NCI-H526 treated with DMSO at 0.1 percent for 48 hours (cell line): ENCODE measurements around the gene SLC24A1.

ENCODE experiments used
- DNase-seq: peaks from one replicate; lab custom pipeline; 2025; lab: John Stamatoyannopoulos, UW

Gene SLC24A1

DNA sequence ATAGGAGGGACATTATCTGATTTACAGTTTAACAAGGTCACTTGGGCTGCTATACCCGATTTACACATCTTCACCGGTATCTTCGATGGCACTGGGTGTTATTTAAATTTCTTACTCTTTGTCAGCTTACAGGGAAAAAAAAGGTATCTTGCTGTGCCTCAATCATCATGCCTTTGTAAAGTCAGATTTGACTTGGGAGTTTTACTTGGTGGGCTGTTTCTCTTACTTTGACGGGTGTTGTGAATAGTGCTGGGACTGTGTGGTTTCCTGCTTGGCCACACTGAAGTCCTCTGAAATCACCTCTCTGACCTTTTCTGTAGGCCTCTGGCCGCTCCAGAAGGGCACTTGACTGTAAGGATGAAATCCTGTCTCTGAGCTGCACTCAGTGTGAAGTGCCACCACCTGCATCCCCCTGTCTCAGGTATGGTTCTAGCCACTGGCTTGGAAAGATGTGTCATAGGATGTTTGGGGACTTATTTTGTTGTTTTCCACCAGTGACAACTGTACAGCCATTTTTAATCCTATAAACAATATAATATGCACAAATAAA, 3.1 kb upstream of the SLC24A1 start:
- DNase-seq = no peak

GRCh38 chr15:65619626-65620290, 2.0 kb upstream of the SLC24A1 start:
- DNase-seq = no peak

DNA sequence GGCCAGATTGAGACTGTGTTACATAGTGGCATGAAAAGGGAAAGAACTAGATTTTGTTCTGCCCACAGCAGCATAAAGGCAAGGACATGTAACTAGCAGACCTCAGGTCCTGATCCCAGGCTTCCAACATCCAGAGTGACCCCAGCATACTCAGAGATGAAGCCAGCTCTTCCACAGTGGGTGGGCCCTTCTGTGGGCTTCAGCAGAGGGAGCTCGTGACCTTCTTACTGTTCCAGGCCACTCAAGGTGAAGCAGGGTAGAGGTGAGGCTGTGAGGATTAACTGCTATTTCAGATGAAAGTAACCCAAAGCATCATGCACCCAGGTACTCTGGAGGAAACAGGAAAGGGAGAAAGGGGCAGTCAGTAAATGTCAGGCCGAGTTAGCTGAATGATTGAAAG, 905 bp upstream of the SLC24A1 start:
- DNase-seq = no peak

GRCh38 chr15:65623103-65623502, 1.4 kb downstream of the SLC24A1 start:
- no peak for DNase-seq

GRCh38 chr15:65626856-65627255, 5.1 kb downstream of the SLC24A1 start:
- no peak for DNase-seq

DNA sequence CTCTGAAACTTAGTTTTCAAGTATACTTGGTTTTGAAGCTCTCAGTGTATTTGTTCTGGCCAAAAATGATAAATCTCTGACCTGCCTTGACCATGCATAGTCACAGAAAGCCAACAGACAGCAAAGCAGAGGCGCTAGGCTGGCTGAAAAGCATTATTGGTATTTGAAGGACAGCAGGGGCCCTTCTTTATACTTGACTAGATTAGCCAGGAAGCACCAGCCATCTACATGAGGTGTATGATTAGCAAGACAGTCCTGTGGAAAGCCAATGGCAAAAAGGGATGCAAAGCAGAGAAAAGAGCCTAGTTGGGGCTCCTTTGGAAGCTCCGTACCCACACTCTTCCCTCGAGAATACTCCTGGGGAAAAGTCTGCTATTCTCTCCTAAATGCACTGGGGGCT, 7.8 kb downstream of the SLC24A1 start:
- no peak for DNase-seq

DNA sequence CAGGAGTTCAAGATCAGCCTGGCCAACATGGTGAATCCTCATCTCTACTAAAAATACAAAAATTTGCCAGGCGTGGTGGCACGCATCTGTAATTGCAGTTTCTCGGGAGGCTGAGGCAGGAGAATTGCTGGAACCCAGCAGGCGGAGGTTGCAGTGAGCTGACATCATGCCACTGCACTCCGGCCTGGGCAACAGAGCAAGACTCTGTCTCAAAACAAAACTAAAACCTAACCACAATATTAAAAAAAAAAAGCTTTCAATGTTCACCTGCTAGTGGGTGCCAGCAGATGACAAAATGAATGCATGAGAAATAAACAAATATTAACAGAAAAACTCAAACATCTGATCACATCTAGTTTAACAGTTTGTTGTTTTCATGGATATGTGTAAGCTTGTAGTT, 9.0 kb downstream of the SLC24A1 start:
- no peak for DNase-seq

- DNase-seq = no peak
Observed at GRCh38 chr15:65631503-65631902, 9.8 kb downstream of the SLC24A1 start.

- DNase-seq = no peak
Observed at GRCh38 chr15:65632780-65633375, 11.1 kb downstream of the SLC24A1 start.

DNA sequence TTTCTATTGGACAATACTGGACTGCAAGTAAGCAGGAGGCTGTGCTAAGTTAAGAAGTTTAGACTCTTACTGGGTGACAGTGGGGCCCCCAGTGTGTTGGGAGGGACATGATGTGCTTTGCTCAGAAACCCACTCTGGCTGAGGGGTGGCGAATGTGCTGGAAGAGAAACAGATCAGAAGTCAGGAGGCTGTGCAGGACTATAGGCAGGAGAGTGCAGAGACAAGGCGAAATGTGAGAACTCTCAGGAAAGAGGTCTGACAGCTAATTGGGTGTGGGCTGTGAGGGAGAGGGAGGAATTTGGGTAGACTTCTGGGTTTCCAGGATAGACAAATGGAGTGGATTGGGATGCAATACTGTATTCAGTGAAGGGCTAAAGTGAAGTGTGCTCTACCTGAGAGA, 12.0 kb downstream of the SLC24A1 start:
- no peak for DNase-seq

DNA sequence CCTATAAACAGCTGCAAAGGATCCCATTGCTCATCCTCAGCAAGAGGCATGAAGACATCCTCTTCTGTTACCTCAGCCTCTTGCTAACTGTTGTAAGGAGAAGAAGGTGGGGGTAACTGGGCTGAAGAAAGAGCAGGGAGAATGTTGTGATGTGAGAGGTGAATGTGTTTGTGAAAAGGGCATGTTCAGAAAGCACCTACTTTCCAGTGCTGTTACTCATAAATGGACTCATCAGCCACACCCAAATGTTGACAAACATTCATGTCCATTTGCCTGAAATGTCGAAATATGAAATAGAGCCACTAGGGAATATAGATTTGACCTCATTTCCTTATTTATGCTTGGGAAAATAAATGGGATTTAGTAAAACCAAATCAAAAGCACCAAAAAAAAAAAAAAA, 12.6 kb downstream of the SLC24A1 start:
- DNase-seq = no peak

DNA sequence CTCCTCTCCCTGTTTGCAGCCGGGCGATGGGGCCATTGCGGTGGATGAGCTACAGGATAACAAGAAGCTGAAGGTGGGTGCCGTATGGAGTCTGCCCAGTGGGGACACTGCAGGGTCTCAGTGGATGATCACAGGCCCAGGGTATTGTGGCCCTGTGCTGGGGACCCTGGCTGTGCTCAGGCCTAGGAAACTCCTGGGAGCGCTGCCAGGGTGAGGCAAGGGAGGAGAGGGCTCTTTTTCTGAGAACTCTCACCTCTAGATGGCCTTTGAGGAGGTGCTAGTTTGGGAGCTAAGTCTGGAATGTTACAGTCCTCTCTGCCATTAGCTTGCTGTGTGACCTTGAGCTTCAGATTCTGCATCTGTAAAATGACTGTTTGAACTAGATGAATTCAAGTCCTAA, 16.4 kb downstream of the SLC24A1 start:
- no peak for DNase-seq

GRCh38 chr15:65638681-65639089, 16.9 kb downstream of the SLC24A1 start:
- peak; percentile 55 for DNase-seq

- no peak for DNase-seq
Observed at GRCh38 chr15:65639509-65639908, 17.8 kb downstream of the SLC24A1 start.

- DNase-seq = no peak
Observed at GRCh38 chr15:65641768-65642475, 20.2 kb downstream of the SLC24A1 start.

- no peak for DNase-seq
Observed at GRCh38 chr15:65642594-65642993, 20.9 kb downstream of the SLC24A1 start.

GRCh38 chr15:65644282-65644681, 22.5 kb downstream of the SLC24A1 start:
- no peak for DNase-seq

GRCh38 chr15:65645392-65645791, 23.7 kb downstream of the SLC24A1 start:
- no peak for DNase-seq

DNA sequence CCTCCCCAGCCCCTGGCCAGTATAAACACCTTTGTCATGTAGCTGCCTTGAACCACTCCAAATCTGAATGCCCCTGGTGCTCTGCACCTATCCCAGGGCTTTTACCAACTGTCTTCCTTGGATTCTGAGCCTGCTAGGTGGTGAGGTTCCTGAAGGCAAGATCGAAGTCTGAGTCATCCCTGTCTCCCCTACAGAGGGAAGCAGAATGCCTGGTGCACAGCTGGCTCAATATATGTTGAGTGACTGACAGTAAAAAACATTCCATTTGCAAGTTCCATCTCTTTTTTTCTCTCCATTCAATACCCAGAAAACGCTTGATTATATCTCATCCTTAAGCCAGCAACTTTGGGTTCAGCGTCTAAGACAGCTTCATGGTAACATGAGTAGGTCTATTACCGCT, 24.7 kb downstream of the SLC24A1 start:
- DNase-seq = no peak

DNA sequence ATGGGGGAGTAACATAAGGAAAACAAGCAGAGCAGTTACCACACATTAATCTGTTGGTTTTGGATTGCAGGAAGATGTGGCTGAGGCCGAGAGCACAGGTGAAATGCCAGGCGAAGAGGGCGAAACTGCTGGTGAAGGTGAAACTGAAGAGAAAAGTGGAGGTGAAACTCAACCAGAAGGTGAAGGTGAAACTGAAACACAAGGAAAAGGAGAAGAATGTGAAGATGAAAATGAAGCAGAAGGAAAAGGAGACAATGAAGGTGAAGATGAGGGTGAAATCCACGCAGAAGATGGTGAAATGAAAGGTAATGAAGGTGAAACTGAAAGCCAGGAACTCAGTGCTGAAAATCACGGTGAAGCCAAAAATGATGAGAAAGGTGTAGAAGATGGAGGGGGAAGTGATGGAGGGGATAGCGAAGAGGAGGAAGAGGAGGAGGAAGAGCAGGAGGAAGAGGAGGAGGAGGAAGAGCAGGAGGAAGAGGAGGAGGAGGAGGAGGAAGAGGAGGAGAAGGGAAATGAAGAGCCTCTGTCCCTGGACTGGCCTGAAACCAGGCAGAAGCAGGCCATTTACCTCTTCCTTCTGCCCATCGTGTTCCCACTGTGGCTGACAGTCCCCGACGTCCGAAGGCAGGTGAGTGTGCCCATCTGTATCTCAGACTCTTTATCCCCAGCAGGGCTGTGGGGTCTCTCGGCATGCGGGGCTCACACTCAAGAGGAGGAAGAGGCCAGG, 28.7 kb downstream of the SLC24A1 start:
- DNase-seq = no peak

DNA sequence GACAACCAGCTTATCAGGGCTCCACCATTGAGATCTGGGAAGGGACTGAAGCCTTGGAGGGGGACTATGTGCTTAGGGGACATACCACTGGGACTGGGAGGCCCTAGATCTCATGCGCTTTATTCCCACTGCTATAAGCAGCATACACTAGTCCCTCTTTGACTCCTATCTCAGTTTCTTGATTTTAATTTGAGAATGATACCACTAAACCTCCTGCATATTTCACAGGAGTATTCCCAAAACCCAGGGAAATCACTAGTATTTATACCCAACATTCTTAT, 29.2 kb downstream of the SLC24A1 start:
- no peak for DNase-seq

GRCh38 chr15:65651831-65652749, 30.4 kb downstream of the SLC24A1 start:
- DNase-seq = no peak
